Activated T-cell treated with anti-CD3 and anti-CD28 coated beads for 4 hours (primary cell): ENCODE data around the gene FAM107B.
"Not testable (repeated sequence)": the region's sequence is repeated elsewhere in the genome, so short reads cannot be mapped to it uniquely, and the experiment has no call there.

ENCODE experiments used
- DNase-seq: peaks from one replicate; pipeline ENCODE4 v3.0.0-alpha.2; 2020

The FAM107B gene

DNA sequence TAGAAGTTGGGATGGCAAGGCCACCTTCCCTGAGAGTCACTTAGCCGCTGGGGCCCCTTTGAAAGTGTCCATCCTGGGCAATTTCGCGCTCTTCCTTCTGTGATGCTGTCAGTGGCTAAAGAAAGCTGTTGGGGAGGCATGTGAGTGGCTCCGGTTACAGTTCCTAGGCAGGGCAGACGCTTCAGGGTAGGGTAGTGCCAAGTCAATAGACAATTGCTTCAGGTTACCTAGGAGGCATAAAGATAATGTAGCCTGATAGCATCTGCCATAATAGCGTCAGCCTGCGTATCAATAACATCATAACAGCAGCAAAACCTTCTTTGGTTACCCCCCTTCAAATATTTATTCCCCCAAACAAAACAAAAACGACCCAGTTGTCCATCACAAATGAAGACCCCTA, at the start of gene FAM107B:
Gene FAM107B (minus strand): TSS at position 101 of the 400 bp plus-strand sequence. CDS start 234 bp downstream, outside the sequence.
- no peak for DNase-seq

DNA sequence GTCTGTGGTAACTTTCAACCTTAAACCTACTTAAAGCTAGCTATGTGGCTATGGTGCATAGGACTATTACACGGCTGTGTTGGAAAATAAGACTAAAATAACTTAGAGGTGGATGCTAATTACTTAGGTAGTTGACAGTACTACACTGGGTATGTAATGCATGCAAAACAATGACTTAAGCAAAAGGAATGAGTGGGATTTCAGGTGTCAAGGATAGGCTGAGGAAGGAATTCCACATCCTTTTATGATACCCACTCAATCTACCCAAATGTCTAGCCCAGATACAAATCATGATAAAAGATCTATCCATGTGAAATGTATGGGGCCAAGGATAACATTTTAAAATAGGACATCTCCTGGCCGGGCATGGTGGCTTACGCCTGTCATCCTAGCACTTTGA, 49.3 kb upstream of the FAM107B start:
- DNase-seq = no peak

DNA sequence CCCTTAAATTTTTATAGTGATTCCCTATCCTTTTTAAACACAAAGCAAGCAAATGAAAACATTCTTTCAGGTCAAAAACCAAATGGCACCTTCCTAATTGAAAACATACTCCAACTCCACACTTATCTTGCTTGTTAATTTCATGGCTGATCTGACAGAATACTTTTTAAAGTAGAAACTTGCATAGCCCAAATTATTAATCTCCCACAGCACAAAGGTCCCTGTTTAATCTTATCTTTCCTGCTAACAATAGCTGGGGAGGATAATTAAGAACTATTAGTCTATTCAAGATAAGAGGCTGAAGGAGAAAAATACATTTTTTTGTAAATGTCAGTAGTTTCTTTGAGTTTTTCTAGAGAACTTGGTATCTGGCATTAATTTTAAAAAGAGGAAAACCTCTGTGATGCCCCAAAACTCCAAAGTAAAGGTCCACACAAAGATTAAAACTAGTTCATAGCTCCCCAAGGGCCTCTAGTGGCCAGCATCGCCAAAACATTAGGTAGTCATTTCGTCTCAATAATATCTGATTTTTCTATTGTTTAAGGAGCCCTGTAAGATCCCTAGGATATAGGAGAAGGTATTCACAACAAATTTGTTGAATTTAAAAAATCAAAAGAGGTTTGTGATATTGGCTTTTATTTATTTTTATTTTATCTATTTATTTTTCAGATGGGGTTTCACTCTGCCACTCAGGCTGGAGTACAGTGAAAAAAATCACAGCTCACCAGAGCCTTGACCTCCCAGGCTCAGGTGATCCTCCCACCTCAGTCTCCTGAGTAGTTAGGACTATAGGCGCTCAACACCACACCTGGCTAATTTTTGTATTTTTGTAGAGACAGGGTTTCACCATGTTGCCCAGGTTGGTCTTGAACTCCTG, 48.4 kb upstream of the FAM107B start:
- DNase-seq = peak; percentile 23

DNA sequence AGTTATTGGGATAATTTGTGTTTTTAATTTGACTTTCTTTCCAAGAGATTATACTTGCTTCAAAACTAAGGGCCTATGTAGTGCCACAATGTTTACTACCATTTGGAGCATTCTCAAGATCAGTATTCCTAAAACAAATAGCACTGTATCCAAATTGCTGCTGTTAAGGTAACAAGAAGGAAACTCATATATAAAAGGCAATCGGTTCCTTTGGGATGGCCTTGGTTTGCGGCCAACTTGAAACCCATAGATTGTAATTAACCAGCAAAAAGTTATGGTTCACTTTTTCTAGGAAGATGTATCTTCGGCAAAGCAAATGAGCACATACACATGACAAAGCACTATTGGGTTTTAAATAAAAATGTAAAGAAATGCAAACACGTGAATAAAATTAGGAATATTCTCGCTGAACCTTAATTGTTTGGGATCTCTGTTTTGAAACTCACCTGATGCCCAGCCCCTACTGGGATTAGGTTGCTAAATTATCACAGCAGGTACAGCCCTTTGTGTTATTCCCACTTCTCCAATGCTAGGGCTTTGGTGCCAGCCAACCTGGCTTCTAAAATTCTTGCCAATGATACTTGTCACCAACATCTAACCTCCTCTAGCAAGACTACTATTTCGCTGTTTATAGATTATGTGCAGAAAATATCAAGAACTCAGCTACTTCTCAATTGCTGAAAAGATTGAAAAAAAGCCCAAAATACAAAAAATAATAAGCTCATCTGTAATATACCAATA, 47.1 kb upstream of the FAM107B start:
- no peak for DNase-seq

DNA sequence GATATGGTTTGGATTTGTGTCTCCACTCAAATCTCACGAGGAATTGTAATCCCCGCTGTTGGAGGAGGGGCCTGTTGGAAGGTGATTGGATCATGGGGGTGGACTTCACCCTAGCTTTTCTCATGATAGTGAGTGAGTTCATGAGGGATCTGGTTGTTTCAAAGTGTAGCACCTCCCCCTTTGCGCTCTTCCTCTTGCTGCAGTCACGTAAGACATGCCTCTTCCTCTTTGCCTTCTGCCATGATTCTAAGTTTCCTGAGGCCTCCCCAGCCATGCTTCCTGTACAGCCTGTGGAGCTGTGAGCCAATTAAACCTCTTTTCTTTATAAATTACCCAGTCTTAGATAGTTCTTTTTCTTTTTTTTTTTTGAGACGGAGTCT, 46.1 kb upstream of the FAM107B start:
- no peak for DNase-seq

DNA sequence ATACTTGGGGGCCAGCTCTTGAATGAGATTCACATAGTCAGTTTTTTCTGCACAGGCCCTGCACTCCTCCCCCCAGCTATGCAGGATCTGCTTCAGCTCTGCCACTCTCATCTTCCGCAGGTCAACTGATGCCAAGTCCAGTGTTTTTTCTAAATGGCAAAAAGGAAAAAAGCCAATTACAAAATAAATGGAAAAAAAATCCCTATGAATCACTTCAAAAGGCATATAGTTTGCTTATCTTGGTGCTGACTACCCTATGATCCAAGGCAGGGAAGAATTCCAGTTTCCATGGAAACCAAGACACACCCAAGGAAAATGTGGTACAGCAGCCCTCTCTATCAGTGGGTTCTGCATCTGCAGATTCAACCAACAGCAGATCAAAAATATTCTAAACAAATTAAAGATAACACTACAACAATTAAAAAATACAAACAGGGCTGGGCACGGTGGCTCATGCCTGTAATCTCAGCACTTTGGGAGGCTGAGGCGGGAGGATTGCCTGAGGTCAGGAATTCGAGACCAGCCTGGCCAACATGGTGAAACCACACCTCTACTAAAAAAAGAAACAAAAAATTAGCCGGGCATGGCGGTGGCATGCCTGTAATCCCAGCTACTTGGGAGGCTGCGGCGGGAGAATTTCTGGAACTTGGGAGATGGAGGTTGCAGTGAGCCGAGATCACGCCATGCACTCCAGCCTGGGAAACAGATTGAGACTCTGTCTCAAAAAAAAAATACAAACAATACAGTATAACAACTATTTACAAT, 45.5 kb upstream of the FAM107B start:
- no peak for DNase-seq

DNA sequence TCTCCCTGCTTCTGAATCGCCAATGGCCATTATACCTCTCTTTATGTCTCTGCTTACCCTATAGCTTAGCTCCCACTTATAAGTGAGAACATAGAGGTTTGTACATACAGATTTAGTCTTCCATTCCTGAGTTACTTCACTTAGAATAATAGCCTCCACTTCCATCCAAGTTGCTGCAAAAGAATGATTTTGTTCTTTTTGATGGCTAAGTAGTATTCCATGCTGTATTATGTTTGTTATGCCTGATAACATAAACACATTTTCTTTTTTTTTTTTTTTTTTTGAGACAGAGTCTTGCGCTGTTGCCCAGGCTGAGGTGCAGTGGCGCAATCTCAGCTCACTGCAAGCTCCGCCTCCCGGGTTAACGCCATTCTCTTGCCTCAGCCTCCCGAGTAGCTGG, 42.0 kb upstream of the FAM107B start:
- not testable (repeated sequence) for DNase-seq

DNA sequence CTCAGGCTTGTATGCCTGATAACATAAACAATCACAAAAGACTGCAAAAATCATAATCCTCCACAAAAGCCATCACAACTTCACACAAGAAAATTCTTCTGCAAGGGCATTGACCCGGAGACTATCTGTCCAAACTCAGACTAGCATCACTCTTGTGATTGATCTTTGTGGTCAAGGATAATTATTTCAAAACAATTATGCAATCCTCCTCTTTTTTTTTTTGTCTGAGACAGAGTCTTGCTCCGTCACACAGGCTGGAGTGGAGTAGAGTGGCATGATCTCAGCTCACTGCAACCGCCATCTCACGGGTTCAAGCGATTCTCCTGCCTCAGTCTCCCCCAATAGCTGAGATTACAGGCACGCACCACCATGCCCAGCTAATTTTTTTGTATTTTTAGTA, 41.0 kb upstream of the FAM107B start:
- DNase-seq = no peak

DNA sequence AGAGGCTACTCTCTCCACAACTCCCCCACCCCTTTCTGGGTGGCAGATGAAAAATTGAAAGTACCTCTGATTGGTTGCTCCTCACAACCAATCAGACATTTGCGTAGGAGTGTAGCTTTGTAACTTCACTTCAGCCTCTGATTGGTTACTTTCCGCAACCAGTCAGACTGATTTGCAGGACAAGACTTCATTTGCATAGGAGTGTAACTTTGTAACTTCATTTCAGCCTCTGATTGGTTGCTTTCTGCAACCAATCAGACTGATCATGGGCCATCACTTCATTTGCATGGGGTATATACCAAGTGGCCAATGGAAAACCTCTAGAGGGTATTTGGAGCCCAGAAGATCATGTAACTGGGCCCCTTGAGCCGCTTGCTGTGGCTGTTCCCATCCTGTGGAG, 37.6 kb upstream of the FAM107B start:
- DNase-seq = no peak

DNA sequence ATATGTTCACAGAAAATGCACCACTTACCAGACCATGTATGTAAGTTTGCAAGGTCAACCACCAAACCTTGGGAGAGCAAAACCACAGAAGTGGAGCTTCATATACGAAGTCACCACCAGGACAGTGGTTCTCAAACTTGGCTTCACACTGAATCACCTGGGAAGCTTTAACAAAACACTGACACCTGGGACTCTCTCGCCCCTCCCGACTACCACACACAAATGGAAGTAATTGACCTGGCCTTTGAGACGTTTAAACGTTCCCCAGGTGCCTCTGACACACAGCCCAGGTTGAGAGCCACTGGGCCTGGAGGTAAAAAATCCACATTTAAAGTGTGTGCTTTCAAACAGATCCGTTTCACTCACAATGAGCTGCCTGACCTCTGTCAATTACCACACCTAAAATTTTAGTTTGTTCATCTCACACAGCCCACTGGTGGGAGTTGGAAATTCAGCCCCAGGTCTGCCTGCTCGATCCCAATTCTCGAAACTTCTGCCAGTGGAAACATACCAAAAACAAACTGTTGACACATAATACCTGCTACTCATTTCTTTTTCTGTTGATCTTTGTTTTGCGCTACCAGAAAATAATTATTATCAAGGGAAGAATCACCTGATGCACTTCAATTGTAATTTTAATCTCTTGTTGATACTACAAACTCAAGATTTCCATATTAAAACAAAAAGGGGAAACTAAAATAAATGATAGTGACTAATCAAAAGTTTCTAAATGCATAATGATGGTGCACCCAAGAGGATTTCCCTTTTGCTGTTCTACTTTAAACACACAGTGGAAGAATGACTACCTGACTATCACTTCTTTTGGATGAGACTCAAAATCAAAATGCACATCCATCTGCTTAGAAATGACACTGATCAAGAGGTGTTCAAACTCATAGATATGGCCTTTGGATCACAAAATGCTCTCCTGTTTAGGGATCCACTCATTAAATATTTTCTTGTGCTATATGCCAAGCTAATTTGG, 36.6 kb upstream of the FAM107B start:
- DNase-seq = no peak

DNA sequence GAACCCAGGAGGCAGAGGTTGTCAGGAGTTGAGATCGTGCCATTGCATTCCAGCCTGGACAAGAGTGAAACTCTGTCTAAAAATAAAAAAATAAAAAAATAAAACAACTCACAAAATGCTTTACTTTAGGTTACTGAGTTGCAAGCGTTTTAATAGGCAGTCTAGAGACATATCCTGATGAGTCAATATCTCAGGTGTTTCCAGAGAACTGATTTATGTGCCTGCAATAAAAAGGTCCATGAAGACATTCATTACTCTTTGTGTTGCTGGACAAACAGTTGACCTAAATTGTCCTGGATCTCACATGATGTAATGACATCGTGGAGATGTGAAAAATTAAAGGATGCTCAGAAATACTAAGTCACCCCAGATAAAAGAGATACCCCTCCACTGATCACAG, 31.6 kb upstream of the FAM107B start:
- DNase-seq = no peak

DNA sequence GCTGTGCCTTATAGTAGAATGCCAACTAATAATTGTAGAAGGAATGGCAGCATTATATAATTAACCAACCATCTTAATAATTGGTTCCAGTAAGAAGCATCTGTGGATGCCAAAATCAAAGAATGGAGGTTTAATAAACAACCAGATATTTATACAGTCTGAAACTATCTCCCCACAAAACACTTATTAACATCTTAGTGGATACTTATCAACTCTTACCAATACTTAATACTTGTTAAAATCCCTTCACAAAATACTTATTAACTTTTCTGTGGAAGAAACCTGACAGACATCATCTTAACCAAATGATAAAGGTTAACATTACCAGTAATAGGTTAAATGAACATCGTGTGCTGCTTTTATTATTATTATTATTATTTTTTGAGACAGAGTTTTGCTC, 29.1 kb upstream of the FAM107B start:
- DNase-seq = no peak

DNA sequence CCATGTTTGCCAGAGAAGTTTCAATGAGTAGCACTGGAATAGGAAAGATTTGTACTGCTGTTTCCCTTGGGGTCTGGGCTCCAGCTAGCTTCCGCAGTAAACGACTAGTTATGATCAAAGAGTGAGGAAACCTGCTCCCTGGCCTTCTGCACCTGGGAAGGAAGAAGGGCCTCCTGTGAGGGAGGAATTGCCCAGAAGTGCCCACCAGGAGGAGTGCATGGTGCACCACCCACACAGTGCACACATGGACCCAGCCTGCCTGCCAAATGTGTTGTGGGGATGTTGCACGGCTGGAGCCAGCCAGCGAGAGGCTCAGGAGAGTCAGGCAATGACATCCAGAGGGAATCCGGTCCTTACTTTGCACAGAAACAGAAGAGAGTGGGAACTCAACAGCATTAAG, 27.0 kb upstream of the FAM107B start:
- DNase-seq = no peak

DNA sequence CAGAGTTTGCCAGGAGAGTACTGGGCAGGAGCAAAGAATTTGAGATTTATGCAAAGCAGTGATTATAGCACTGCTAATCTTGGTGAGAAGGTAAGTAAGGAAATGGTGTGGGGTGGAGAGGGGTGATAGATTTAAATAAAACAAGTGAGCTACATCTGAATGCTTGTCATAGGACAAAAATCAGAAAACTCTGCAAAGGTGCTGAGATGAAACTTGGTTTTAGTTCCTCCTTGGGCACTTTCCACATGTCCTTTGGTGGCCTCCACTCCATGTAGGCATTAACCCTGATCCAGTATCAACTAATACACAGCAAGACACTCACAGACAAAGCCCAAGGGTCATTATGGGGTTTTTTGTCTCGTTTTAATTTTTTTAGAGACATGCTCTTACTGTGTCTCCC, 25.7 kb upstream of the FAM107B start:
- DNase-seq = no peak

DNA sequence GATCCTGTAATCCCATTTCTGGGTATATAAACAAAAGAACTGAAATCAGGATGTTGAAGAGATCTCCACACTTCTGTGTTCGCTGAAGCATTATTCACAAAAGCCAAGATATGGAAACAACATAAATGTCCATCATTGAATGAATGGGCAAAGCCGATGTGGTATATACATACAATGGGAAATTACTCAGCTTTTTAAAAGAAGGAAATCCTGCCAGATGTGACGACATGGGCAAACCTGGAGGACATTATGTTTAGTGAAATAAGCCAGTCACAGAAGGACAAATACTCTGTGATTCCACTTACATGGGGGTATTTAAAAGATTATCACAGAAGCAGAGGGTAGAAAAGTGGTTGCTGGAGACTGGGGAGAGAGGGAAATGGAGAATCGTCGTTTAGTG, 23.9 kb upstream of the FAM107B start:
- no peak for DNase-seq

DNA sequence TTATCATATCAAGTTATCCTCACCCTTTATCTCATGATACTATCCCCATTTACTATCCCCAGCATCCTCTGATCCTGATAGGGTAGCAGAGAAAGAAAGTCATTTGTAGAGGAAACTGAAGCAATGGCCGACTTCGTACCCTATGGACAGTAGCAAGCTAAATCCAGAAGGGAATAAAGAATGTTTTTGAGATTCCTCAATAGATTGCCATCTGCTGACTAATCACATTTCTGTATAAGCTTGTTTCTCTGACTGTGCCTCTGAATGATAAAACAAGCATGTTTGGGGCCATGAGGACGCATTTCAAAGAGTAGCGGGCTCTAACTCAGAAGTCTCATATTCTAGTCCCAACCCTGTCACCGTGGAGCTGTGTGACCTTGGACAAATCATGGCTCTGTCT, 13.2 kb upstream of the FAM107B start:
- DNase-seq = no peak

DNA sequence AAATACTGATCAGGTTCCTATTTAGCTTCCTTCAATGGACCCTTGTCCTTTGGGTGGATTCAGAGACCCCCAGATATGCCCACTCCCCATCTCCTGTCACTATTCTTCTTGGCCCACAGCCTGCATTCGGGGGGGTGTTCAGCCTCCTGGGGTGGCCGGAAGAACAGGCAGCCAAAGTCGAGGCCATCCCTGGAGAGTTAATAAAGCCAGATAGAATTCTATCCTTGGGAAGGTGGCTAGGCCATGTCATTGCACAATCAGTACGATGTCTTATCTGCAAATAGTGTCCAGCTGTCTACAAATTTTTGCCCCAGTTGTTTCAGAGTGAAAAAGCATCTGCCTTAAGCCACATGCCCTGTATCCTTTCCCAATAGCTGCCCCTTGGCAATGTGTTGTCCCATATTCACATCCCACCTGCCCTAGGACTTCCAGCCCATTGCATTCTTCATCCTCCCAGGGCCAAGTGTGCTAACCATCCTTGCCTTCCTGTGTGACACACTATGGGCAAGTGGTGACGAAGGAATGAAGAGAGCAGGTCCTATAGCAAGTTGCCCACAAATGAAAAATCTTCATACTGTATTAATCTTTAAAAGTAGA, 9.9 kb upstream of the FAM107B start:
- DNase-seq = no peak

DNA sequence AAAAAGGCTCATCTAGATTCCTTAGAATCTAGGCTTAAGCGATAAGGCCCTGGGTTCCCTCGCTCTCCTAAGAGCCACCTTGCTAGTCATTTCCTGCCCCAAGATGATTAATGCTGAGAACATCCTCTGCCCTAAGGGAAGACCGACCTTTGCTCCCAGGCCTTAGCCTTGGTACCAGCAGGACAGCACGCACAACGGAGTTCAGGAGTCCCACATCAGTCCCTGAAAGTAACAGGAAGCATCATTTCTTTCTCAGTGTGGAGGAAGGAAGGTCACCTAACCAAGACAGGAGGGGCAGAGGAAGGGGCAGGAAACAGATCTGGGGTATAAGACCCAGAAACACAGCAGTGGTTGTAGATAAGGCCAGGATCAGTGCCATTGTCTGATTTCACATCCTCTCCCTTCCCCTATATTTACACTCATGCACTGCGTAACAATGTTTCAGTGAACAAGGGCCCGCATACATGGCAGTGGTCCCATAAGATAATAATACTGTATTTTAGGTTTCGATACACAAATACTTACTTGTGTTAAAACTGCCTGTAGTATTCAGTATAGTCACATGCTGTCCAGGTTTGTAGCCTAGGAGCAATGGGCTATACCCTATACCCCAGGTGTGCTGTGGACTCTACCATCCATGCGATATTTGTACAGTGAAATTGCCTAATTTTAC, 8.1 kb upstream of the FAM107B start:
- no peak for DNase-seq

DNA sequence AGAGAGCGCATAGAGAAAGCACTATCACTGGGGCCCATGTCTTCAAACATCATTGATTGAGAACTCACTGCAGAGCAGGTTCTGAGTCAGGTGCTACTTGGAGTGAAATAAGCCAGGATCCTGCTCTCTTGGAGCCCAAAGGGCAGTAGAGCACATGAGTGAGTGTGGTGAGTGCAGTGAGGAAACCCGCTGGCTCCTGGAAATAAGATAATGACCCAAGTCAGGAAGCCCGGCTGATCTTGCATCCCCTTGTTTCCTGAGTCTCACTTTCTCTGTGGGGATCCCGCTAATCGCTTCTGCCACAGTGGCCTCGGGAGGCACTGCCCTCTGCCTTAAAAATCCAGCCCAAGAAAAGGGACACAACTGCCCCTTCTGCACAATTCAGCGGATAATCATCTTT, 7.1 kb upstream of the FAM107B start:
- DNase-seq = no peak

DNA sequence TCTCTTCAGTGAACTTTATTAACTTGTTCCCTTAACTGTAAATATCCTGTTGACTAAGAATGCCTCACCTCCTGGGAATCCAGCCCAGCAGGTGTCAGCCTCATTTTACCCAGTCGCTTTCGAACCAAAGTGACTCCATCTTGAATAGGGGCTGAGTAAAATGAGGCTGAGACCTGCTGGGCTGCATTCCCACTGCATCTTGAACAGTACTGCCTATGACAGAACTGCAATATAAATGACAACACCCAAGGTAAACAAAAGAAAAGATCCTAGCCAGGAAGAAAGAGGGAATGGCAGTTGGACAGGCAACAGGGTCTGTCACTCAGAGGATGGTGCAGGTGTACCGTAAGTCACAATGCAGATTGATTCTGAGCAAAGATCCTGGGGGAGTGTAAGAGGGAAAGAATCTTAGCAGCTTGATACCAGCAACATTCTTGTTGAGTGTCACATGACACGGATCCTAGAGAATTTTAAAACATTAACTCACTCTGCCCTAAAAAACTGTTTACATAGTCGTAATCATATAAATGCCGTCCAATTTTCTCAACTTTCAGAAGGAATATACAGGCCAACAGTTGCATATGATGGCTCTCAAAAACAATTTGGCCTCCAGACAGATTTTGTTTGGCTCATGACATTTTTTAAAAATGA, 4.4 kb upstream of the FAM107B start:
- no peak for DNase-seq

DNA sequence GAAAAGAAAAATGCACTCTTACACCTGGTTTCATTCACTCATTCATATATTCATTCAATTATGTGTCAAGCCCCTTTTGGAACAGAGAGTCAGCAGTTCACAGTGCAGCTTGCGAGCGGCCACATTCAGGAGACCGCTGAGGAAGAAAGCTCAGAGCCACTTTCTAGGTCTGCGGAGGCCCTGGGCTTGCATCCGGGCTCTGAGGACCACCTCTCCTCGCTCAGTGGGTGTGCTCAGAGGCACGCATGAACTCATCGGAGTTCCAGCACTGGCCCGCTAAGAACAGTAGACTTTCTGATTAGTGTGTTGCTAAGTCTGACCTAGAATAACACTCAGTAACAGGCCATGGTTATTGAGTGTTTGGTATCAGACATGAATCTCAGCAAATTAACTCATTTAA, 1.8 kb upstream of the FAM107B start:
- DNase-seq = no peak
